CD4-positive, alpha-beta T cell treated with Interferon gamma for 1 hour (primary cell): ENCODE data around the gene KCNJ10.

Experiments used
- DNase-seq: peaks from one replicate; pipeline ENCODE4 v3.0.0-alpha.2; 2020

Gene KCNJ10

GRCh38 chr1:160098852-160099561 is 29.0 kb upstream of the KCNJ10 start:
- DNase-seq = peak; percentile 97

- DNase-seq = peak; percentile 89
Measured at GRCh38 chr1:160097911-160098851, 28.2 kb upstream of the KCNJ10 start, which contains the start of gene IGSF8. Gene IGSF8, minus strand, starts transcription at chr1:160098619. Its CDS starts 147 bp downstream, at chr1:160098472.

GRCh38 chr1:160097151-160097910 is 27.4 kb upstream of the KCNJ10 start:
- DNase-seq = no peak

GRCh38 chr1:160096274-160097116 is 26.5 kb upstream of the KCNJ10 start:
- peak; percentile 31 for DNase-seq

GRCh38 chr1:160095382-160096105 is 25.6 kb upstream of the KCNJ10 start:
- DNase-seq = no peak

GRCh38 chr1:160094806-160095205 is 24.8 kb upstream of the KCNJ10 start:
- DNase-seq = no peak

- DNase-seq = no peak
Measured at GRCh38 chr1:160094291-160094625, 24.3 kb upstream of the KCNJ10 start.

GRCh38 chr1:160093624-160094290 is 23.8 kb upstream of the KCNJ10 start:
- no peak for DNase-seq

- no peak for DNase-seq
Measured at GRCh38 chr1:160093069-160093395, 23.1 kb upstream of the KCNJ10 start.

- no peak for DNase-seq
Measured at GRCh38 chr1:160092366-160093068, 22.6 kb upstream of the KCNJ10 start.

GRCh38 chr1:160091666-160092223 is 21.8 kb upstream of the KCNJ10 start:
- no peak for DNase-seq

GRCh38 chr1:160090760-160091159 is 20.8 kb upstream of the KCNJ10 start:
- no peak for DNase-seq

GRCh38 chr1:160089883-160090282 is 19.9 kb upstream of the KCNJ10 start:
- no peak for DNase-seq

- no peak for DNase-seq
Measured at GRCh38 chr1:160087118-160087662, 17.2 kb upstream of the KCNJ10 start.

GRCh38 chr1:160086456-160086892 is 16.5 kb upstream of the KCNJ10 start:
- no peak for DNase-seq

GRCh38 chr1:160085686-160086455 is 15.9 kb upstream of the KCNJ10 start:
- peak; percentile 73 for DNase-seq

- no peak for DNase-seq
Measured at GRCh38 chr1:160084771-160085321, 14.9 kb upstream of the KCNJ10 start.

- DNase-seq = peak; percentile 69
Measured at GRCh38 chr1:160083968-160084770, 14.2 kb upstream of the KCNJ10 start.
